Mesothelial cell of epicardium (in vitro differentiated cells): Measurements from ENCODE around the gene FAM83D. TPM values are rescaled to one million over a fixed set of nuclear protein-coding genes. Genes with fewer than 3 reads are reported as not detected.

Experiments
- DNase-seq, 2 experiments: peaks; one replicate each; pipeline ENCODE4 v3.0.0; 2021; ENCODE audit warnings: low spot score in 2 of 2; ENCODE audit not compliant: unreplicated experiment in 2 of 2
- H3K27ac Mint-ChIP-seq: 2 replicates; pipeline ENCODE4 v1.8.0; 2021; ENCODE audit warnings: mixed read lengths
- H3K27me3 Mint-ChIP-seq: 2 replicates; pipeline ENCODE4 v1.8.0; 2021; ENCODE audit warnings: low read depth, mixed read lengths
- H3K36me3 Mint-ChIP-seq: 2 replicates; pipeline ENCODE4 v1.8.0; 2021; ENCODE audit warnings: mixed read lengths
- H3K4me1 Mint-ChIP-seq: 2 replicates; pipeline ENCODE4 v1.8.0; 2021; ENCODE audit warnings: mixed read lengths
- H3K4me3 Mint-ChIP-seq: 2 replicates; pipeline ENCODE4 v1.8.0; 2021; ENCODE audit warnings: mild to moderate bottlenecking, moderate library complexity, mixed read lengths
- H3K9me3 Mint-ChIP-seq: 2 replicates; pipeline ENCODE4 v1.8.0; 2021; ENCODE audit warnings: mixed read lengths
- CTCF ChIP-seq: fragments of 200-600 bp; sonication (generic); IDR thresholded peaks from one replicate; pipeline ENCODE4 v1.5.0; 2021; ENCODE audit warnings: antibody characterized with exemption; ENCODE audit not compliant: unreplicated experiment
- total RNA-seq: library from RNA; stranded (reverse); gene quantifications from 3 replicates; pipeline ENCODE4 v1.2.1, GENCODE V29; 2021

FAM83D gene
- total RNA-seq, 1 donor from 2014 or later = 11.5 TPM

DNA sequence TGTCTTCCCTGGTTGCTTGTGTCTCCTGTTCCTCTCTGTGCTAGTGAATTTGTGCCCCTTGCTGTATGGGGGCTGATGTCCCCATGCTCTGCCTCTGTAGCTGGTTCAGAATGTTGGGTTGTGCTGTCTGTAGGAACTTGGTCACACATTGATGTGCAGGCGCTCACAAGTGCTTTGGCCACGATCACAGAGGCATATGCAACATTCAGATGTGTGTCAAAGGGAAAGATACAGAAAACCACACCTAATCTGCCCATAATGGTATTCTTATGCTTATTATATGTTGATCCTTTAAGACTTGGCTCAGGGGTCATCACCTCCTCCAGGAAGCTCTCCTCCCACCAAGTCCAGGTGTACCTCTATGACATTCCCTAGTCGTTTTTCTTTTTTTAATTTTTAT, 18.8 kb downstream of the FAM83D start:
- no peak for TF ChIP-seq CTCF
- Mint-ChIP-seq H3K9me3 (no peaks in the 10 kb centered on the region), H3K27ac (no peak overlapping the region), H3K36me3 (peaks cover 14% of the 10 kb centered on the region), H3K4me1 (peaks cover 25% of the 10 kb centered on the region), H3K27me3 (no peaks in the 10 kb centered on the region), H3K4me3 (no peak overlapping the region)
- DNase-seq = no peak

DNA sequence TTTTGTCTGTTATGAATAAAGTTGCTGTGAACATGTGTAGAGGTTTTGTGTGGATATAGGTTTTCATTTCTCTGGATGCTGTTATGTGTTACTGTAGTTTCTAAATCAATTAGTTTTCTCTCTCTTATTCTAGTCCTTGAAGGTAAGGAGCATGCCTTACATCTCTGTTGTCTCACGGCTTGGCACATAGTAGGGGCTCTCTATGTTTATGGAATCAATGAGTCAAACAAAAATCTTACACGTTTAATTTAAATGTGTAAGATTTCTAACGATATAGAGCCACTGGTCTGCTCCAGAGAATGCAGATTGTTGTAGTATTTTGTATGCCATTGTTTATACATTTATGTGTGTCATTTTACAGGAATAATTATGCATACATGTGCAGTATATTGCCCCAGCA, 20.6 kb downstream of the FAM83D start:
- Mint-ChIP-seq H3K36me3 (peaks cover 18% of the 10 kb centered on the region), H3K9me3 (no peaks in the 10 kb centered on the region), H3K4me1 (peaks cover 25% of the 10 kb centered on the region), H3K27ac (peak overlapping the region; percentile 70), H3K27me3 (no peaks in the 10 kb centered on the region), H3K4me3 (no peak overlapping the region)
- TF ChIP-seq CTCF = no peak
- no peak for DNase-seq

GRCh38 chr20:38947931-38948362, 21.7 kb downstream of the FAM83D start:
- Mint-ChIP-seq H3K36me3 (peaks cover 14% of the 10 kb centered on the region), H3K27ac (peak overlapping the region; percentile 60), H3K27me3 (no peaks in the 10 kb centered on the region), H3K4me3 (no peak overlapping the region), H3K9me3 (no peaks in the 10 kb centered on the region), H3K4me1 (peaks cover 25% of the 10 kb centered on the region)
- no peak for DNase-seq
- no peak for TF ChIP-seq CTCF

GRCh38 chr20:38950254-38950653, 24.0 kb downstream of the FAM83D start:
- peaks cover 17% of the 10 kb centered on the region for H3K36me3 Mint-ChIP-seq

GRCh38 chr20:38951611-38952010, 25.4 kb downstream of the FAM83D start:
- H3K4me3 Mint-ChIP-seq = no peak overlapping the region
- H3K27me3 Mint-ChIP-seq = no peaks in the 10 kb centered on the region
- no peak overlapping the region for H3K27ac Mint-ChIP-seq
- no peak for DNase-seq
- H3K36me3 Mint-ChIP-seq = peaks cover 13% of the 10 kb centered on the region
- peaks cover 20% of the 10 kb centered on the region for H3K4me1 Mint-ChIP-seq
- TF ChIP-seq CTCF = no peak
- no peaks in the 10 kb centered on the region for H3K9me3 Mint-ChIP-seq

More at GRCh38 chr20:38950254-38950653, 24.0 kb downstream of the FAM83D start:
- H3K27me3 Mint-ChIP-seq = no peaks in the 10 kb centered on the region
- no peak for TF ChIP-seq CTCF
- no peak for DNase-seq
- H3K9me3 Mint-ChIP-seq = no peaks in the 10 kb centered on the region
- H3K27ac Mint-ChIP-seq = no peak overlapping the region
- no peak overlapping the region for H3K4me3 Mint-ChIP-seq
- H3K4me1 Mint-ChIP-seq = peaks cover 25% of the 10 kb centered on the region

- Mint-ChIP-seq H3K27ac (no peak overlapping the region), H3K36me3 (peaks cover 13% of the 10 kb centered on the region), H3K4me3 (no peak overlapping the region), H3K9me3 (no peaks in the 10 kb centered on the region), H3K27me3 (no peaks in the 10 kb centered on the region), H3K4me1 (peaks cover 15% of the 10 kb centered on the region)
- no peak for DNase-seq
- TF ChIP-seq CTCF = no peak
Observed at GRCh38 chr20:38952153-38952552, 25.9 kb downstream of the FAM83D start.
